Measurements from ENCODE around the gene MED25.

The MED25 gene

GRCh38 chr19:49807904-49808675 is 10.0 kb upstream of the MED25 start:
- DNase-seq (ENCODE audit: low read depth), result no peak
- no peak overlapping the region for H3K4me3 ChIP-seq (ENCODE audit: control insufficient read depth, low read depth, low read length)
- no peak for TF ChIP-seq CTCF (conservative IDR thresholded peaks at IDR 0.05; ENCODE audit: control insufficient read depth, insufficient read depth, low read depth, low read length)

- DNase-seq (ENCODE audit: low read depth), result peak; percentile 71
- TF ChIP-seq CTCF (conservative IDR thresholded peaks at IDR 0.05; ENCODE audit: control insufficient read depth, insufficient read depth, low read depth, low read length), result no peak
- H3K4me3 ChIP-seq (ENCODE audit: control insufficient read depth, low read depth, low read length), result peak overlapping the region; percentile 56
Observed at GRCh38 chr19:49808711-49809159, 9.4 kb upstream of the MED25 start.

- TF ChIP-seq CTCF (conservative IDR thresholded peaks at IDR 0.05; ENCODE audit: control insufficient read depth, insufficient read depth, low read depth, low read length), result no peak
- DNase-seq (ENCODE audit: low read depth), result no peak
- H3K4me3 ChIP-seq (ENCODE audit: control insufficient read depth, low read depth, low read length), result peak overlapping the region; percentile 56
Observed at GRCh38 chr19:49809160-49809940, 8.7 kb upstream of the MED25 start.

- no peak for TF ChIP-seq CTCF (conservative IDR thresholded peaks at IDR 0.05; ENCODE audit: control insufficient read depth, insufficient read depth, low read depth, low read length)
- no peak overlapping the region for H3K4me3 ChIP-seq (ENCODE audit: control insufficient read depth, low read depth, low read length)
- no peak for DNase-seq (ENCODE audit: low read depth)
Observed at GRCh38 chr19:49809941-49810389, 8.1 kb upstream of the MED25 start.

GRCh38 chr19:49811328-49811727 is 6.8 kb upstream of the MED25 start:
- TF ChIP-seq CTCF (conservative IDR thresholded peaks at IDR 0.05; ENCODE audit: control insufficient read depth, insufficient read depth, low read depth, low read length), result no peak
- no peak for DNase-seq (ENCODE audit: low read depth)
- H3K4me3 ChIP-seq (ENCODE audit: control insufficient read depth, low read depth, low read length), result no peak overlapping the region

- TF ChIP-seq CTCF (conservative IDR thresholded peaks at IDR 0.05; ENCODE audit: control insufficient read depth, insufficient read depth, low read depth, low read length), result no peak
- DNase-seq (ENCODE audit: low read depth), result no peak
- H3K4me3 ChIP-seq (ENCODE audit: control insufficient read depth, low read depth, low read length), result peak overlapping the region; percentile 76
Observed at GRCh38 chr19:49812452-49812996, 5.6 kb upstream of the MED25 start.
